ENCODE data around the gene STT3B. TPM values are rescaled to one million over a fixed set of nuclear protein-coding genes. Genes with fewer than 3 reads are reported as not detected.
A peak's percentile ranks its signal among the peaks of the same experiment; 100 is the strongest.

Gene STT3B
- total RNA-seq, 2 donors from 2014 or later, result 44.5 to 65.1 TPM

GRCh38 chr3:31531992-31532586, 636 bp upstream of the STT3B start:
- DNase-seq (peak; percentile 99 to 100 (median 99)), ATAC-seq (peak; percentile 92)
- peaks cover 35% of the 10 kb centered on the region for H3K4me1 ChIP-seq
- peak in 4 of 7 experiments; percentile 3 to 34 (median 5) for TF ChIP-seq CTCF (IDR thresholded peaks at IDR 0.05)
- peak; percentile 72 to 96 (median 96) for TF ChIP-seq POLR2A (IDR thresholded peaks at IDR 0.05)
- intact Hi-C loops (cut with DNase I), result no loop called here
- H3K4me3 ChIP-seq, result peak overlapping the region; percentile 94 to 99
- 0% methylated on average over 73 of the region's 73 CpGs; no CpG with 5 or more reads in 1 of the 2 donors for WGBS, 2 donors
- no peaks in the 10 kb centered on the region for H3K36me3 ChIP-seq (replicated peaks in 1 of 2; ENCODE audit: insufficient read depth in 1 of 2, low read depth in 2 of 2)
- peak overlapping the region; percentile 92 to 99 (median 96) for H3K27ac ChIP-seq
- no peaks in the 10 kb centered on the region for H3K27me3 ChIP-seq
- H3K9me3 ChIP-seq, result no peaks in the 10 kb centered on the region

GRCh38 chr3:31533169-31534064, 692 bp downstream of the STT3B start:
- Histone ChIP-seq H3K27ac (peak overlapping the region; percentile 92 to 99 (median 96)), H3K4me1 (peaks cover 47% of the 10 kb centered on the region), H3K27me3 (no peaks in the 10 kb centered on the region), H3K9me3 (no peaks in the 10 kb centered on the region), H3K4me3 (peak overlapping the region; percentile 94 to 99), H3K36me3 (replicated peaks in 1 of 2; ENCODE audit: insufficient read depth in 1 of 2, low read depth in 2 of 2) (no peaks in the 10 kb centered on the region)
- intact Hi-C loops (cut with DNase I), result no loop called here
- peak; percentile 53 to 69 (median 59) for DNase-seq
- TF ChIP-seq POLR2A (IDR thresholded peaks at IDR 0.05) (no peak), CTCF (IDR thresholded peaks at IDR 0.05) (peak in 4 of 7 experiments; percentile 10 to 17 (median 14))
- peak; percentile 1 for ATAC-seq
- WGBS, 2 donors, result 0% methylated on average over 21 to 72 of the region's 81 CpGs

DNA sequence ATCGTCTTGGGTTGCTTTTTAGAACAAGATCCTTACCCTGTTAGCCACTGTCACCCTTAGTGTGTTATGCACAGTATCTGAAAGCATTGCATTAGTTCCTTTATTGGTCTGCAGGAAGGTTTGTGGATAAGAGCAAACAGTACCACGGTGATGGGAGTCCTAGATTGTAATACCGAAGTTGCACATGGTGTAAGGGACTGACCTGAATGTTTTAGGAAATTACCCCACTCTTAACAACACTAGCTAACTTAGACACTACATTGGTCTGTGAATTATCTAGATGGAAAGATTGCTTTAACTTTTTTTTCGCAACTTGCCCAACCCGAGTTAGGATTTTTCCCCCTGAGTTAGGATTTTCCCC, 1.3 kb downstream of the STT3B start:
- no peaks in the 10 kb centered on the region for H3K27me3 ChIP-seq
- H3K4me3 ChIP-seq, result peak overlapping the region; percentile 94 to 99
- intact Hi-C loops (cut with DNase I), result no loop called here
- 2% methylated on average over 5 of the region's 5 CpGs for WGBS, 2 donors
- H3K4me1 ChIP-seq, result peaks cover 53% of the 10 kb centered on the region
- no peak for ATAC-seq
- H3K27ac ChIP-seq, result peak overlapping the region in 3 of 4 donors; percentile 93 to 99 (median 98)
- no peaks in the 10 kb centered on the region for H3K36me3 ChIP-seq (replicated peaks in 1 of 2; ENCODE audit: insufficient read depth in 1 of 2, low read depth in 2 of 2)
- no peak for TF ChIP-seq CTCF (IDR thresholded peaks at IDR 0.05)
- no peak for TF ChIP-seq POLR2A (IDR thresholded peaks at IDR 0.05)
- no peaks in the 10 kb centered on the region for H3K9me3 ChIP-seq
- DNase-seq, result no peak

DNA sequence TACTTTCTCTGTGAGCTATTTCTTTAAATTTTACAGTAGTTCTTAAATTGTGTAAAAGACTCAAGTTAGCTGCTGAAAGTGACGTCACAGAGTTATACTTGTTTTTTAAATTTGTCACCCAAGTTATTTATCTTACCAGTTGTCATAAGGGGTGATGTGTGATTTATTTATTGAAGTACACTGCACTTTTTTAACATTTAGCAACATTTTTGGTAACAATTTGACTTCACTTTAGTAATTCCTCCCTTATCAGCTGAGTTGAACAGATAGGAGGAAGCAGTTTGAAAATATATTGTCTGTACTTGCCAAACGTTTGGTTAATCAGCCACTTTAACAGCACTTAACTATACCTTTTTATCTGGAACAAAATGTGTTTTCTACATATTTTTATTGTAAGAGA, 3.8 kb downstream of the STT3B start:
- ATAC-seq, result no peak
- peak overlapping the region in 1 of 4 donors; percentile 48 for H3K27ac ChIP-seq
- no peaks in the 10 kb centered on the region for H3K9me3 ChIP-seq
- intact Hi-C loops (cut with DNase I), result no loop called here
- H3K4me3 ChIP-seq, result no peak overlapping the region
- no peaks in the 10 kb centered on the region for H3K36me3 ChIP-seq (replicated peaks in 1 of 2; ENCODE audit: insufficient read depth in 1 of 2, low read depth in 2 of 2)
- H3K4me1 ChIP-seq, result peaks cover 52% of the 10 kb centered on the region
- TF ChIP-seq POLR2A (IDR thresholded peaks at IDR 0.05) (no peak), CTCF (IDR thresholded peaks at IDR 0.05) (no peak)
- WGBS, 2 donors, result 1 to 5% methylated on average over 2 of the region's 2 CpGs
- H3K27me3 ChIP-seq, result no peaks in the 10 kb centered on the region
- DNase-seq, result no peak

All from body of pancreas (tissue), 4 donors.